Stimulated activated naive CD8-positive, alpha-beta T cell treated with anti-CD3 and anti-CD28 coated beads, Interleukin-15, amount 100 ng/mL, for 72 hours (primary cell): Measurements from ENCODE around the gene PIGX.
"Not testable (repeated sequence)": the region's sequence is repeated elsewhere in the genome, so short reads cannot be mapped to it uniquely, and the experiment has no call there.

Experiments
- ATAC-seq: fragments of 150-1000 bp; cut with Tn5 transposase; 2 replicates; pipeline ENCODE4 v1.10.0; 2021; ENCODE audit warnings: mild to moderate bottlenecking, moderate library complexity
- DNase-seq, 2 donors: peaks; one replicate each; pipeline ENCODE4 v3.0.0; 2021 to 2022
- H3K27ac Mint-ChIP-seq, 2 donors: one replicate each; pipeline ENCODE4 v1.8.0; 2022; ENCODE audit warnings: mild to moderate bottlenecking in 2 of 2, mixed read lengths in 2 of 2, moderate library complexity in 2 of 2
- H3K27me3 Mint-ChIP-seq: one replicate; pipeline ENCODE4 v1.8.0; 2022; ENCODE audit warnings: mixed read lengths
- H3K4me1 Mint-ChIP-seq: one replicate; pipeline ENCODE4 v1.8.0; 2022; ENCODE audit warnings: mild to moderate bottlenecking, mixed read lengths
- H3K4me3 Mint-ChIP-seq, 2 donors: one replicate each; pipeline ENCODE4 v1.8.0; 2022; ENCODE audit warnings: mild to moderate bottlenecking in 2 of 2, mixed read lengths in 2 of 2, moderate library complexity in 1 of 2
- H3K9me3 Mint-ChIP-seq, 2 donors: one replicate each; pipeline ENCODE4 v1.8.0; 2022; ENCODE audit warnings: mixed read lengths in 2 of 2

Gene PIGX

DNA sequence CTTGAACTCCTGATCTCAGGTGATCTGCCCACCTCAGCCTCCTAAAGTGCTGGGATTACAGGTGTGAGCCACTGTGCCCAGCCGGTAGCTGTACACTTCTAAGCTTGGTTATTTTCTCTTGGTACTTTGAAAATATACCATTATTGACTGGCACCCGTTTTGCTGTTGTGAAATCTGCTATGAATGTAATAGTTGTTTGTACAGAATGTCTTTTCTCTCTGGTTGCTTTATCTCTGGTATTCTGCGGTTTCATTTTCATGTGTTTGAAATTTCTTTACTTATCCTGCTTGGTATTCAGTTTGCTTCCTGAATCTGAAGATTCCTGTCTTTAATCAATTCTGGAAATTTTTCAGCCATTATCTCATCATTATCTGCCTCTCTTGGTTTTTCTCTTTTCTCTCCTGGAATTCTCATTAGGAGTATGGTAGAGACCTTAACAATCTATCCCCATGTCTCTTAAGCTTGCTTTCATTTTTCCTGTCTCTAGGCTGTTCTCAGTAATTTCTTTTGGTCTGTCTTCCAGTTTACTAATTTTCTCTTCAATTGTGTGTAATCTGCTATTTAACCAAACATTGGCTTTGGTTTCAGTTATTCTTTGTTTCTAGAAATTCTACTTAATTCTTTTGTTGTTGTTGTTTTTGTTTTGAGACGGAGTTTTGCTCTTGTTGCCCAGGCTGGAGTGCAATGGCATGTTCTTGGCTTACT, 24.6 kb downstream of the PIGX start:
- Mint-ChIP-seq H3K4me3 (no peak overlapping the region), H3K9me3 (peaks cover 5 to 8% of the 10 kb centered on the region in 2 donors), H3K4me1 (peaks cover 16% of the 10 kb centered on the region), H3K27ac (peak overlapping the region in 1 of 2 donors; percentile 21), H3K27me3 (no peaks in the 10 kb centered on the region)
- DNase-seq = no peak
- no peak for ATAC-seq

GRCh38 chr3:196737655-196738054, 25.5 kb downstream of the PIGX start:
- Mint-ChIP-seq H3K4me1 (peaks cover 21% of the 10 kb centered on the region), H3K27ac (no peak overlapping the region), H3K27me3 (no peaks in the 10 kb centered on the region), H3K4me3 (no peak overlapping the region), H3K9me3 (peaks cover 5 to 8% of the 10 kb centered on the region in 2 donors)
- ATAC-seq (no peak), DNase-seq (no peak)

GRCh38 chr3:196739671-196740480, 27.7 kb downstream of the PIGX start, which contains the start of gene PAK2:
PAK2 (plus strand) TSS chr3:196739857; CDS start chr3:196782647, 42,790 bp downstream.
- peaks cover 27% of the 10 kb centered on the region for H3K4me1 Mint-ChIP-seq
- H3K27me3 Mint-ChIP-seq = no peaks in the 10 kb centered on the region
- DNase-seq = peak; percentile 82 to 88
- peak; percentile 92 for ATAC-seq
- H3K9me3 Mint-ChIP-seq = peaks cover 5 to 8% of the 10 kb centered on the region in 2 donors
- H3K27ac Mint-ChIP-seq = peak within 1 kb of the TSS; percentile 93 to 95
- H3K4me3 Mint-ChIP-seq = peak within 1 kb of the TSS; percentile 82 to 96

DNA sequence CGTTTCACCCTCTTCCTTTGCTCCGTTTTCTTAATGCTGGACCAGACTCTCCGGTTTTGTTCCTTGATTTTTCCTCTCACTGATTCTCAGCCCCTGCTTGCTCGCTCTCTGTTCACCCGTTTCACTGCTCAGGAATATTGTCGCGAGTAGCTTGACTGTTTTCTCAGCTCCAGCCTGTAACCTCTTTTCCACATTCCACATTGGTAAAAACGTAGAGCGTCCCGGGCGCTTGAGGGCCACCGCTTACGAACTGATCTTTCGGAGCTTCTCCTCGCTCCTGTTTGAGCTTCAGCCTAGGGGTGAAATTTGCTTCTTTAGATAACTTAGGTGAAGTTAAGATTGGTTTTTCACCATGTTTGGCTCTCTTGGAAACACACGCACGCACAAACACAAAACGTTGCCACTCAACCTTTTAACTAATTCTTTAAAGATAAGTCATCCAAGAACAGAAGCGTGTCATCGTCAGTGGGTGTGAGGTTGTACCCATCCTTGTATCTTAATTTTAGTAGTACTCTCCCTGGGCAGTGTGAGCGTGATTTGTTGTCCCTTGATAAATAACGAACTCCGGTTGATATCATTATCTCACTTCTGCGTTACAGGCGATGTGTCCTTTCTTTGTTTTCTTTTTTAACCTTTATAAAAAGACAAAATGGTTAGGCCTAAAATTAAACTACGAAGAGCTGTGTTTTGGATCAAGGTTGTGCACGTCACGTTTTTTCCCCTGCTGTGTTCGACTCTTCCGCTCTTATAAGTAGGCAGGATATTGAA, 28.5 kb downstream of the PIGX start:
- H3K27ac Mint-ChIP-seq = peak overlapping the region; percentile 93 to 95
- H3K4me3 Mint-ChIP-seq = peak overlapping the region; percentile 82 to 96
- peak; percentile 13 to 29 for DNase-seq
- H3K4me1 Mint-ChIP-seq = peaks cover 27% of the 10 kb centered on the region
- ATAC-seq = peak; percentile 43
- H3K9me3 Mint-ChIP-seq = peaks cover 5 to 8% of the 10 kb centered on the region in 2 donors
- no peaks in the 10 kb centered on the region for H3K27me3 Mint-ChIP-seq

- Mint-ChIP-seq H3K4me1 (peaks cover 32% of the 10 kb centered on the region), H3K27me3 (no peaks in the 10 kb centered on the region), H3K9me3 (peaks cover 5 to 8% of the 10 kb centered on the region in 2 donors), H3K27ac (peak overlapping the region; percentile 93 to 95), H3K4me3 (peak overlapping the region; percentile 82 to 96)
- DNase-seq = no peak
- ATAC-seq = no peak
These were observed 29.2 kb downstream of the PIGX start for GRCh38 chr3:196741249-196741889.

- not testable (repeated sequence) for H3K9me3 Mint-ChIP-seq, H3K4me3 Mint-ChIP-seq, H3K27me3 Mint-ChIP-seq, H3K27ac Mint-ChIP-seq, DNase-seq, ATAC-seq
- peaks cover 40% of the 10 kb centered on the region for H3K4me1 Mint-ChIP-seq
These were observed 31.4 kb downstream of the PIGX start for GRCh38 chr3:196743569-196743968.

- Mint-ChIP-seq H3K27me3 (no peaks in the 10 kb centered on the region), H3K9me3 (peaks cover 0 to 14% of the 10 kb centered on the region in 2 donors), H3K4me1 (peaks cover 44% of the 10 kb centered on the region), H3K27ac (no peak overlapping the region), H3K4me3 (no peak overlapping the region)
- ATAC-seq (no peak), DNase-seq (no peak)
These were observed 36.9 kb downstream of the PIGX start for GRCh38 chr3:196749125-196749524.

DNA sequence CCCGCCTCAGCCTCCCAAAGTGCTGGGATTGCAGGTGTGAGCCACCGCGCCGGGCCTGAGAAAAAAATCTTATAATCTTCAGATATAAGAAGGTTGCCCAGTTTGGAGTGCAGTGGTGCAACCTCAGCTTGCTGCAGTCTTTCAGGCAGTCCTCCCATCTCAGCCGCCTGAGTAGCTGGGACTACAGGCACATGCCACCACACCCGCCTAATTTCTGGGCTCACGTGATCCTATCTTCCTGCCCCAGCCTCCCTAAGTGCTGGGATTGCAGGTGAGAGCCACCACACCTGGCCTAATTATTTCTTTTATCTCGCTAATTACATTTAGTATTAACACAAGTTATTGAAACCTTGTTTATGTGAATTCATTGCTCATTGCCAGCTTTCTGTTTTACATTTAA, 41.0 kb downstream of the PIGX start:
- peak overlapping the region in 1 of 2 donors; percentile 27 for H3K27ac Mint-ChIP-seq
- H3K9me3 Mint-ChIP-seq = peaks cover 9 to 31% of the 10 kb centered on the region in 2 donors
- peaks cover 71% of the 10 kb centered on the region for H3K4me1 Mint-ChIP-seq
- ATAC-seq (no peak), DNase-seq (no peak)
- H3K27me3 Mint-ChIP-seq = no peaks in the 10 kb centered on the region
- no peak overlapping the region for H3K4me3 Mint-ChIP-seq

DNA sequence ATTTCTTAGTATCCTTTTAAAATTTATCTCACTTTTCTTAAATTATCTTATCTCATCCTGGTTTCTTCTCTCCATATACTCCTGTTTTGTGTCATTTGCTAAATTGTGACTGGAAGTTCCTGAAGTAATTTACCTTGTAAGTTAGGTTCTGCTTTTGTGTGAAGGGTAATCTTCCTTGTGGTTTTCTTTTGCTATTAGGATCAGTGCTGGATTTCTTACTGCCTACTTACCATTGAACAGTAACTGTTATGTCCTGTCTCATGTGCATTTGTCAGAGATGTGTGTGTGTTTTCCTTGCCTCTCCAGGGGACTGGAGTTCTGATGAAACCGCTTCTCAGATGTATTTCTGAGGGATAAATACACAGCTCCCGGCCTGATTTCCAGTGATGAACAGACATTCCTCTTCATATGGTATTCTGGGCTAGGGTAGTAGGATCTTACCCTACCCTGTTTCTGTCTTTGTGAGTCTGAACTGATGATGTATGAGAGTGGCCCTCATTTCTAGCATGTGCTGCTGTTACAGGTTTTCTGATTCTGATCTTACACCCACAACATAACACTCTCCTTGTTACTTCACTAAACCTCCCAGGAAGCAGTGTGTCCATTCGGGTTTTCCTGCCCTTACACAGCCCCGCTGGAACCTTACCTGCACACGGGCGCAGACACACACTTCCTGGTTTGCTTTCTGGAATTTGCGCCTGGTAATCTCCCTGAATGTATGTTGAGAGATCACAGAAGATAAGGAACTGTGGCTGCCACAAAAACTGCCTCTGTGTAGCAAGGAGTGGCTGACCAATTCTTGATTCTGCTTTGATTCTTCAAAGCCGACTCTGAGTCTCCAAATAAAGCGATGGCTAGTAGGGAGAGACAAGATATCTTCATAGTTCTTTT, 42.2 kb downstream of the PIGX start:
- H3K9me3 Mint-ChIP-seq = peaks cover 9 to 22% of the 10 kb centered on the region in 2 donors
- peaks cover 63% of the 10 kb centered on the region for H3K4me1 Mint-ChIP-seq
- H3K27me3 Mint-ChIP-seq = no peaks in the 10 kb centered on the region
- no peak overlapping the region for H3K27ac Mint-ChIP-seq
- ATAC-seq (no peak), DNase-seq (no peak)
- H3K4me3 Mint-ChIP-seq = no peak overlapping the region

- DNase-seq (no peak), ATAC-seq (no peak)
- peaks cover 65% of the 10 kb centered on the region for H3K4me1 Mint-ChIP-seq
- peak overlapping the region; percentile 9 to 31 for H3K27ac Mint-ChIP-seq
- peak overlapping the region in 1 of 2 donors; percentile 16 for H3K4me3 Mint-ChIP-seq
- H3K27me3 Mint-ChIP-seq = no peaks in the 10 kb centered on the region
- peaks cover 14 to 22% of the 10 kb centered on the region in 2 donors for H3K9me3 Mint-ChIP-seq
These were observed 44.6 kb downstream of the PIGX start for GRCh38 chr3:196756732-196757131.

GRCh38 chr3:196757876-196758739, 45.9 kb downstream of the PIGX start:
- Mint-ChIP-seq H3K4me3 (peak overlapping the region in 1 of 2 donors; percentile 46), H3K4me1 (peaks cover 58% of the 10 kb centered on the region), H3K9me3 (peaks cover 14 to 22% of the 10 kb centered on the region in 2 donors), H3K27me3 (no peaks in the 10 kb centered on the region), H3K27ac (peak overlapping the region; percentile 70 to 76)
- ATAC-seq = peak; percentile 81
- DNase-seq = peak in 1 of 2 donors; percentile 22

DNA sequence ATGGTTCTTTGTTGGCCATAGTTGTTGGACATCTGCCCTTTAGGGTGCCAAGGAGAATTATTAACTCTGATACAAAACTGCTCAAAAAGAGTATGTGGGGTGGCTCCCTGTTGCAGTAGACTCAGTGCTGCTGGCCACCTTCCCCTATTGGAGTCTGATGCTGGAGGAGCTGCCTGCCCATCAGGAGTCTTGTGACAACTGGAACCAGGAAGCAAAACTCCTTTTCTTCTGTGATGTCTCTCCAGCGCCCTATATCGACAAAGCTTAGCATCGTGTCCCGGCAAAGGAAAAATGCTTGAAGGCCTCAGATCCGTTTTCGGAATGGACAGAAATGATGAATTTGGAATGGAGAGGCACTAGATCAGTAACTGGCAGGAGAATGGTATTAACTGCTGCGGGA, 51.0 kb downstream of the PIGX start:
- ATAC-seq = no peak
- H3K27ac Mint-ChIP-seq = no peak overlapping the region

DNA sequence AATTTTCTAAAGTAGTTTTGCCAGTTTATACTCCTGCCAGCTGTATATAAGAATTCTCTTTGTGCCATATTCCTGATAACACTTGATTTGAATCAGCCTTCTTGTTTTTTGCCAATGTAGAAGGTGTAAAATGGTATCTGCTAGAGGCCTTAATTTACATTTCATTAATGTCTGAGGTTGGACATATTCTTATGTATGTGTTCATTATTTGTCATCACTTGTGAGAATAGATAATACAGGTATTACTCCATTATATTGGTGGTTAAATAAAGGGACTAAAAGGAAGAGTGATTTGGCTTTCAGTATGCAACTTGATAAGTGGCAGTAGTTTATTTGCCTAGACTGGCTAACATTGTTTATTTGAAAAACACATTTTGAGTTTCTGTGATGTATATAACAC, 53.3 kb downstream of the PIGX start:
- DNase-seq (no peak), ATAC-seq (no peak)

More for the DNA sequence above, 51.0 kb downstream of the PIGX start:
- Mint-ChIP-seq H3K27me3 (no peaks in the 10 kb centered on the region), H3K9me3 (peaks cover 0 to 5% of the 10 kb centered on the region in 2 donors), H3K4me1 (peaks cover 17% of the 10 kb centered on the region), H3K4me3 (no peak overlapping the region)
- no peak for DNase-seq

More for the DNA sequence above, 53.3 kb downstream of the PIGX start:
- H3K4me1 Mint-ChIP-seq = peaks cover 9% of the 10 kb centered on the region
- no peaks in the 10 kb centered on the region for H3K27me3 Mint-ChIP-seq
- H3K9me3 Mint-ChIP-seq = peaks cover 0 to 4% of the 10 kb centered on the region in 2 donors
- peak overlapping the region in 1 of 2 donors; percentile 48 for H3K27ac Mint-ChIP-seq
- H3K4me3 Mint-ChIP-seq = no peak overlapping the region
